ENCODE data around the gene EFNA1. TPM values are rescaled to one million over a fixed set of nuclear protein-coding genes. Genes with fewer than 3 reads are reported as not detected.

The EFNA1 gene
- total and polyA plus RNA-seq, 2 of the 13 experiments (the other 11 are each of a cell fraction or from before 2014, with no cell fraction given) = 81.8 to 874 TPM

- TF ChIP-seq DBP (CRISPR knock-in tag; IDR thresholded peaks at IDR 0.05; ENCODE audit: not compliant biosample characterization) = no peak
- TF ChIP-seq ZNF709 (CRISPR knock-in tag; IDR thresholded peaks at IDR 0.05) = no peak
- TF ChIP-seq KAT2B (IDR thresholded peaks at IDR 0.05; ENCODE audit: borderline replicate concordance, low read depth, low read length) = no peak
- TF ChIP-seq ZUFSP (CRISPR knock-in tag; IDR thresholded peaks at IDR 0.05; ENCODE audit: borderline replicate concordance) = no peak
- TF ChIP-seq MYPOP (CRISPR knock-in tag; IDR thresholded peaks at IDR 0.05) = peak; percentile 93
- no peak for TF ChIP-seq ZNF143 (CRISPR knock-in tag; IDR thresholded peaks at IDR 0.05)
- TF ChIP-seq MED13 (CRISPR knock-in tag; IDR thresholded peaks at IDR 0.05) = no peak
- peak; percentile 76 for TF ChIP-seq SRSF1 (optimal IDR thresholded peaks at IDR 0.05; ENCODE audit: low read depth, low read length)
- 0 out of 2 replicates have a peak, but pooled peaks have one; percentile 23 for TF ChIP-seq DZIP1 (CRISPR knock-in tag; IDR thresholded peaks at IDR 0.05)
- no peak for TF ChIP-seq MLLT10 (CRISPR knock-in tag; IDR thresholded peaks at IDR 0.05)
- no peak for TF ChIP-seq ZNF615 (CRISPR knock-in tag; IDR thresholded peaks at IDR 0.05; ENCODE audit: borderline replicate concordance)
- peak; percentile 73; the same call in 1 of the 2 replicates for TF ChIP-seq ELF3 (CRISPR knock-in tag; IDR thresholded peaks at IDR 0.05)
- no peak for TF ChIP-seq MBD4 (IDR thresholded peaks at IDR 0.05; ENCODE audit: borderline replicate concordance, low read length)
- TF ChIP-seq ISL2 (CRISPR knock-in tag; IDR thresholded peaks at IDR 0.05) = peak; percentile 71
- TF ChIP-seq AHR (CRISPR knock-in tag; IDR thresholded peaks at IDR 0.05) = 0 out of 2 replicates have a peak, but pooled peaks have one; percentile 56
- no peak for TF ChIP-seq ZBTB1 (CRISPR knock-in tag; IDR thresholded peaks at IDR 0.05; ENCODE audit: borderline replicate concordance)
- TF ChIP-seq REST (IDR thresholded peaks at IDR 0.05; ENCODE audit: borderline replicate concordance in 1 of 2, low read depth in 1 of 2, low read length in 2 of 2) = no peak
- peak; percentile 88 for TF ChIP-seq ZBTB7A (CRISPR knock-in tag; IDR thresholded peaks at IDR 0.05)
Observed at GRCh38 chr1:155091071-155092051, 36.3 kb upstream of the EFNA1 start (continued).

All from HepG2 (cell line).